ES-I3 (cell line): ENCODE data around the gene DLG1.
"Not testable (repeated sequence)": the region's sequence is repeated elsewhere in the genome, so short reads cannot be mapped to it uniquely, and the experiment has no call there.

Experiments used
- H3K36me3 ChIP-seq: 2 replicates; pipeline ENCODE4 v1.6.1; 2013; ENCODE audit warnings: mild to moderate bottlenecking, low read length, control low read depth, moderate library complexity; ENCODE audit not compliant: insufficient read depth
- H3K4me1 ChIP-seq: 2 replicates; pipeline ENCODE4 v1.6.1; 2013; ENCODE audit warnings: mild to moderate bottlenecking, control low read depth, low read length; ENCODE audit not compliant: insufficient read depth
- H3K9ac ChIP-seq: 2 replicates; pipeline ENCODE4 v1.6.1; 2013; ENCODE audit warnings: low read depth, mild to moderate bottlenecking, low read length, moderate library complexity
- H3K9me3 ChIP-seq: 2 replicates; pipeline ENCODE4 v1.6.1; 2013; ENCODE audit warnings: mild to moderate bottlenecking, low read length, moderate library complexity; ENCODE audit not compliant: control insufficient read depth, insufficient read depth

The DLG1 gene

DNA sequence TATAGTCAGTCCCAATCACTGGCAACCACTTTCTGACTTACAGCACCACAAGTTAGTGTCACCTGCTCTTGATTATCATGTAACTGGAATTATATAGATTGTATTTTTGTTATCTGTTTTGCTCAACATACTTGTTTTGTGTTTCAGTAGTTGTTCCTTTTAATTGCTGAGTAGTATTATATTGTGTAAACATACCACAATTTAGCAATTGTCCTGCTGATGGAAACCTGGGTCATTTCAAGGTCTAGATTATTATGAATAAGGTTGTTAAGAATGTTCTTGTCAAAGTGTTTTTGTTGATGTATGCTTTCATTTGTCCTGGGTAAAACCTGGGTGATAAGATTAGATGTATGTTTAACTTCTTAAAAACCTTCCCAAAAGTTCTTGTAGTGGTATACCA, 186.7 kb downstream of the DLG1 start:
- H3K9me3 ChIP-seq: no peaks in the 10 kb centered on the region
- no peaks in the 10 kb centered on the region for H3K4me1 ChIP-seq
- H3K36me3 ChIP-seq: no peaks in the 10 kb centered on the region; the same call in 1 of the 2 replicates
- H3K9ac ChIP-seq: no peak overlapping the region

DNA sequence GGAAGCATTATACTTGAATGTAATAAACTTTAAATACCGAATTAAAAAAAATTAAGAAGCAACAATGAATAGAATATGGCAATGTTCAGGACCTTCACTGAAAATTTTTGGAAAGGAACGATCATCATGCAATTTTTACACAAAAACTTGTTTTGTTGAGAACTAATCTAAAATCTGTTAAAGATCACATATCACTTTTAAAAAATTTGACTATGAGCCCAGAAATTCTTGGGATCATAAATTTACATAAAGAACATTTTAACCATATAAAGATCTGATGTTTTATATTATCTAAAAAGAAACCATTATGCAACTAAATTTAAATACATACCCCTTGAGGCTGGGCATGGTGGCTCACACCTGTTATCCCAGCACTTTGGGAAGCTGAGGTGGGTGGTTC, 192.6 kb downstream of the DLG1 start:
- Histone ChIP-seq H3K36me3 (no peaks in the 10 kb centered on the region), H3K9me3 (no peaks in the 10 kb centered on the region), H3K4me1 (no peaks in the 10 kb centered on the region), H3K9ac (no peak overlapping the region)

DNA sequence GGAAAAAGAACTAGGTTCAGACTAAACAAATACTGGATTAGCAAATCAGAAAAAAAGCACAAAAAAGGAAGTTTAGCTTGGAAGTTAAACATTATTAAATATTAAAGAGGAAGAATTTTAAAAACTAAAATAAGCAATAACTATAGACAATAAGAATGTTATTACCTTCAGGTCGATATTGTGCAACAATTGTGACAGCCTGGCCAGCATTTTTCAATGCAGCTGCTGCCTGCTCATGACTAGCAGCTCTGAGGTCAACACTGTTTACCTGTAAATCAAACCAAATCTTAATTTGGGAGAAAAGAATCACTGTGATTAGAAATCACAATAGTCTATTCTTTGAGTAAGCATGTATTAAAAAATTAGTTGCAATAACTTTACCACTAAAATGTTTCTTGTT, 193.7 kb downstream of the DLG1 start:
- Histone ChIP-seq H3K9me3 (no peaks in the 10 kb centered on the region), H3K36me3 (no peaks in the 10 kb centered on the region), H3K4me1 (no peaks in the 10 kb centered on the region), H3K9ac (no peak overlapping the region)

DNA sequence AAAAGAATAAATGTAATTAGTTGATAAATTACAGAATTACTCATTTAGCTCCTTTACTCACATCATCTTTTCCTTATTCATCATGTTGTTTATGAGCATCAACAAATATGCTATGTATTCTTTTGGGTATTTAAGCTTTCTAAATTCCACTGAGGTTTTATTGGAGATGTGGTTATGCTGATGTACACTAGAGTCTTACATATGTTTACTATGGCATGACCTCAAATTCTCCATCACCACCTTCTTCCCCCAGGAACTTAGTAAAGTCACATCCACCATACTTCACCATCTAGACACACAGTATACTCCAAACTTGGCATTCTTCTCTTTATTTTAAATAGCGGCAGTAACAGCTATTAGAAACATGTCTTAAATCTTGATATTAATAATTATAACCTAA, 194.6 kb downstream of the DLG1 start:
- Histone ChIP-seq H3K4me1 (no peaks in the 10 kb centered on the region), H3K9me3 (no peaks in the 10 kb centered on the region), H3K9ac (no peak overlapping the region), H3K36me3 (no peaks in the 10 kb centered on the region)

GRCh38 chr3:197093871-197094270, 204.5 kb downstream of the DLG1 start:
- Histone ChIP-seq H3K36me3 (no peaks in the 10 kb centered on the region; the same call in 1 of the 2 replicates), H3K9ac (no peak overlapping the region), H3K9me3 (no peaks in the 10 kb centered on the region), H3K4me1 (no peaks in the 10 kb centered on the region)

- H3K4me1 ChIP-seq: peaks cover 3% of the 10 kb centered on the region; the same call in 1 of the 2 replicates
- H3K9ac ChIP-seq: no peak overlapping the region
- no peaks in the 10 kb centered on the region for H3K9me3 ChIP-seq
- H3K36me3 ChIP-seq: no peaks in the 10 kb centered on the region
Observed at GRCh38 chr3:197088370-197088769, 210.0 kb downstream of the DLG1 start.

- no peaks in the 10 kb centered on the region; the same call in 1 of the 2 replicates for H3K36me3 ChIP-seq
- peaks cover 3% of the 10 kb centered on the region; the same call in 1 of the 2 replicates for H3K4me1 ChIP-seq
- H3K9me3 ChIP-seq: no peaks in the 10 kb centered on the region
- H3K9ac ChIP-seq: no peak overlapping the region
Observed at GRCh38 chr3:197085137-197085536, 213.3 kb downstream of the DLG1 start.

GRCh38 chr3:197083486-197083885, 214.9 kb downstream of the DLG1 start:
- Histone ChIP-seq H3K9me3 (no peaks in the 10 kb centered on the region), H3K9ac (no peak overlapping the region), H3K4me1 (peaks cover 3% of the 10 kb centered on the region; the same call in 1 of the 2 replicates), H3K36me3 (no peaks in the 10 kb centered on the region; the same call in 1 of the 2 replicates)

DNA sequence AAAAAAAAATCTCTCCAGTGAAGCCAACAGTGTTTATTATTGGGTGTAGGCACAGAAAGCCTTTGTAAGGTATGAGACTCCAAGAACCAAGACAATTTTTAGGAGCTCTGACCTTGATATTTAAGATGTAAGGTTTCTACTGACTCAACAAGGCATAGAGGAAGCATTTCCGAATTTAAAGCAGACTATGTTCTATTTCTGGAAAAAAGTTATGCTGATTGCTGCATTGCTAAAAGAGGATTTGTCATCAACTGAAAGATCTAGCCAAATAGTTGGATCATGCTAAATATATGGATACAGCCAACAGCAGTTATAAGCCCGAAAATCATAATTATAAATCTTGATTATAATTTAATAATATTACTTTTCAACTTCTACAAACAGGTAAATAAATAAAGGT, 215.5 kb downstream of the DLG1 start:
- H3K9me3 ChIP-seq: no peaks in the 10 kb centered on the region
- H3K9ac ChIP-seq: no peak overlapping the region
- H3K4me1 ChIP-seq: no peaks in the 10 kb centered on the region
- no peaks in the 10 kb centered on the region; the same call in 1 of the 2 replicates for H3K36me3 ChIP-seq

DNA sequence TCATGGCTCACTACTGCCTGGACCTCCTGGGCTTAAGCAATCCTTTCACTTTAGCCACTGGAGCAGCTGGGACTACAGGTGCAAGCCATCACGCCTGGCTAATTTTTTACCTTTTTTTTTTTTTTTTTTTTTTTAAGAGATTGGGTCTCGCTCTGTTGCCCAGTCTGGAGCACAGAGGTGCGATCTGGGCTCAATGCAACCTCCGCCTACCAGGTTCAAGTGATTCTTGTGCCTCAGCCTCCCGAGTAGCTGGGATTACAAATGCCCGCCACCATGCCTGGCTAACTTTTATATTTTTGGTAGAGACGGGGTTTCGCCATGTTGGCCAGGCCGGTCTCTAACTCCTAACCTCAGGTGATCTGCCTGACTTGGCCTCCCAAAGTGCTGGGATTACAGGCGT, 218.1 kb downstream of the DLG1 start:
- no peaks in the 10 kb centered on the region for H3K9me3 ChIP-seq
- H3K4me1 ChIP-seq: no peaks in the 10 kb centered on the region
- no peak overlapping the region for H3K9ac ChIP-seq
- peaks cover 4% of the 10 kb centered on the region; the same call in 1 of the 2 replicates for H3K36me3 ChIP-seq

GRCh38 chr3:197076415-197076814, 222.0 kb downstream of the DLG1 start:
- Histone ChIP-seq H3K9me3 (no peaks in the 10 kb centered on the region), H3K4me1 (no peaks in the 10 kb centered on the region), H3K9ac (no peak overlapping the region), H3K36me3 (peaks cover 4% of the 10 kb centered on the region; the same call in 1 of the 2 replicates)

DNA sequence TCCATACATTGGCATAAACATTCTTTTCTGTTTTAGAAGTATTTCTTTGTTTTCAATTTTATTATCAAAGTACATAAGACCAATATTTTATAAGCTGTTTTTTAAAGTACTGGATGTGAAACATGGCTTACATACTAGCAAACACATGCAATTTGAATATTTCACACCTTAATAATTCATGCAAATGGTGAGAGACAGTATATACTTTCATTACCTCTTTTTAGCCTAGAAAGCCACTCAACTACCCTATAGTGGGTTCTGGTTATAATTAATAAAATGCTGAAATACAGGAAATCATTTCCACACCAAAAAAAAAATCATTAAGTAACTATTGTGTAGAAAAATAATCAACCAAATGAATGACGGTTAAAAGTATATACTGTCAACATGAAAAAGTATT, 230.3 kb downstream of the DLG1 start:
- H3K9me3 ChIP-seq: no peaks in the 10 kb centered on the region
- 0 out of 2 replicates have a peak, but pooled peaks cover 2% of the 10 kb centered on the region for H3K36me3 ChIP-seq
- H3K9ac ChIP-seq: no peak overlapping the region
- H3K4me1 ChIP-seq: no peaks in the 10 kb centered on the region

DNA sequence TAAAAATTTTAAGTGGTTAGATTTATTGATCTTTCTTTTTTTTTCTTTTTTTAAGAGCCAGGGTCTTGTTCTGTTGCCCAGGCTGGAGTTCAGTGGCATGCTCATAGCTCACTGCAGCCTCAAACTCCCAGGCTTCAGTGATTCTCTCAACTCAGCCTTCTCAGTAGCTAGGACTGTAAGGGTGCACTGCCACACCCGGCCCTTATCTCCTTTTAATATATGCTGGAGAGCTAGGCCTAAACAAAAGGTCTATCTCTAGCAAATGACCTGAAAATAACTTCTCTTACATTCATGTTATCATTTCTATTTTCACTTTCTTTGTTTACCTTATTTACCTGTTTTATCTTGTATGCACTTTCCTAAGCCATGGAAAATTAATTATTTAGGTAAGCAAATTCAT, 233.6 kb downstream of the DLG1 start:
- no peaks in the 10 kb centered on the region for H3K4me1 ChIP-seq
- H3K36me3 ChIP-seq: peaks cover 2% of the 10 kb centered on the region; the same call in 1 of the 2 replicates
- no peaks in the 10 kb centered on the region for H3K9me3 ChIP-seq
- H3K9ac ChIP-seq: no peak overlapping the region

GRCh38 chr3:197062446-197062845, 236.0 kb downstream of the DLG1 start:
- Histone ChIP-seq H3K36me3 (peaks cover 8% of the 10 kb centered on the region), H3K9me3 (no peaks in the 10 kb centered on the region), H3K9ac (no peak overlapping the region), H3K4me1 (no peaks in the 10 kb centered on the region)

DNA sequence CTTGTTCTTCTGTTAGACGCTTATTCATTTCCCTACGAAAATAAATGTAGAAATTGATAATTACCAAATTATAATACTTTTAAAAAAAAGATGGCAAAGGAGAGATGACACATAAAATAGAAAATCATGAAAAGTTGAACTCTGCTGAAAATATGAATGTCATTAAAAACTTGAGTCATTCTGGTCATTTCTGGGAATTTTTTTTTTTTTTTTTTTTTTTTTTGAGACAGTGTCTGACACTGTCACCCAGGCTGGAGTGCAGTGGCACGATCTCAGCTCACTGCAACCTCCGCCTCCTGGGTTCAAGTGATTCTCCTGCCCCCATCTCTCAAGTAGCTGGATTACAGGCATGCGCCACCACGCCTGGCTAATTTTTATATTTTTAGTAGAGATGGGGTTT, 246.8 kb downstream of the DLG1 start:
- not testable (repeated sequence) for H3K36me3 ChIP-seq, H3K4me1 ChIP-seq, H3K9ac ChIP-seq, H3K9me3 ChIP-seq

DNA sequence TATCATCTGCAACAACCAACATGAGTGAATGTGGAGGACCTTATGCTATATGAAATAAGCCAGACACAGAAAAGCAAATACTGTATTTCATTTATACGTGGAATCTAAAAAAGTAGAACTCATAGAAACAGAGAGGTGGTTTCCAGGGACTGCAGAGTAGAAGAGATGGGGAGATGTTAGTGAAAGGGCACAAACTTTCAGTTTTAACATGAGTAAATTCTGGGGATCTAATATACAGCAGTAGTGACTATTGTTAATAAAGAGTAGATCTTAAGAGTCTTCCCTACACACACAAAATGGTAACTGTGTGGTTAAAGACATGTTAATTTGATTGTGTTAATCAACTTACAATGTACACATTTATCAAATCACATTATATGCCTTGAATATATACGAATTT, 247.9 kb downstream of the DLG1 start:
- no peaks in the 10 kb centered on the region for H3K4me1 ChIP-seq

More for the DNA sequence above, 247.9 kb downstream of the DLG1 start:
- H3K9ac ChIP-seq: no peak overlapping the region
- no peaks in the 10 kb centered on the region for H3K9me3 ChIP-seq
- H3K36me3 ChIP-seq: peaks cover 5% of the 10 kb centered on the region; the same call in 1 of the 2 replicates
